ENCODE measurements around the gene NEGR1. TPM values are rescaled to one million over a fixed set of nuclear protein-coding genes. Genes with fewer than 3 reads are reported as not detected.
A peak's percentile ranks its signal among the peaks of the same experiment; 100 is the strongest.

NEGR1 gene
- total RNA-seq, 1 experiment from 2014 or later = 2.1 TPM

GRCh38 chr1:71393301-71393700, 889.0 kb downstream of the NEGR1 start:
- no peaks in the 10 kb centered on the region for H3K36me3 ChIP-seq (replicated peaks; ENCODE audit: control insufficient read depth, insufficient read depth, low read length)
- no peak overlapping the region for H3K4me3 ChIP-seq (ENCODE audit: insufficient read depth, low read depth, low read length)
- H3K27me3 ChIP-seq (ENCODE audit: control insufficient read depth, insufficient read depth, low read length) = peaks cover 11% of the 10 kb centered on the region; the same call in 1 of the 2 replicates
- DNase-seq = no peak

GRCh38 chr1:71390518-71390917, 891.8 kb downstream of the NEGR1 start:
- DNase-seq = no peak
- Histone ChIP-seq H3K36me3 (replicated peaks; ENCODE audit: control insufficient read depth, insufficient read depth, low read length) (no peaks in the 10 kb centered on the region), H3K27me3 (ENCODE audit: control insufficient read depth, insufficient read depth, low read length) (peaks cover 11% of the 10 kb centered on the region; the same call in 1 of the 2 replicates)

GRCh38 chr1:71377886-71378285, 904.5 kb downstream of the NEGR1 start:
- no peak for DNase-seq
- H3K27me3 ChIP-seq (ENCODE audit: control insufficient read depth, insufficient read depth, low read length) = no peaks in the 10 kb centered on the region
- H3K36me3 ChIP-seq (replicated peaks; ENCODE audit: control insufficient read depth, insufficient read depth, low read length) = no peaks in the 10 kb centered on the region
- no peak overlapping the region for H3K4me3 ChIP-seq (ENCODE audit: insufficient read depth, low read depth, low read length)

More at GRCh38 chr1:71390518-71390917, 891.8 kb downstream of the NEGR1 start:
- H3K4me3 ChIP-seq (ENCODE audit: insufficient read depth, low read depth, low read length) = no peak overlapping the region

- no peak for DNase-seq
- no peak overlapping the region for H3K4me3 ChIP-seq (ENCODE audit: insufficient read depth, low read depth, low read length)
- no peaks in the 10 kb centered on the region for H3K36me3 ChIP-seq (replicated peaks; ENCODE audit: control insufficient read depth, insufficient read depth, low read length)
- H3K27me3 ChIP-seq (ENCODE audit: control insufficient read depth, insufficient read depth, low read length) = no peaks in the 10 kb centered on the region
Observed at GRCh38 chr1:71372496-71372895, 909.8 kb downstream of the NEGR1 start.

- no peak overlapping the region for H3K4me3 ChIP-seq (ENCODE audit: insufficient read depth, low read depth, low read length)
- no peaks in the 10 kb centered on the region for H3K27me3 ChIP-seq (ENCODE audit: control insufficient read depth, insufficient read depth, low read length)
- no peak for DNase-seq
- H3K36me3 ChIP-seq (replicated peaks; ENCODE audit: control insufficient read depth, insufficient read depth, low read length) = no peaks in the 10 kb centered on the region
Observed at GRCh38 chr1:71371581-71371980, 910.8 kb downstream of the NEGR1 start.

GRCh38 chr1:71364236-71364635, 918.1 kb downstream of the NEGR1 start:
- no peaks in the 10 kb centered on the region for H3K36me3 ChIP-seq (replicated peaks; ENCODE audit: control insufficient read depth, insufficient read depth, low read length)
- no peak for DNase-seq
- no peaks in the 10 kb centered on the region for H3K27me3 ChIP-seq (ENCODE audit: control insufficient read depth, insufficient read depth, low read length)
- no peak overlapping the region for H3K4me3 ChIP-seq (ENCODE audit: insufficient read depth, low read depth, low read length)

- no peaks in the 10 kb centered on the region for H3K36me3 ChIP-seq (replicated peaks; ENCODE audit: control insufficient read depth, insufficient read depth, low read length)
- DNase-seq = no peak
- no peaks in the 10 kb centered on the region for H3K27me3 ChIP-seq (ENCODE audit: control insufficient read depth, insufficient read depth, low read length)
- H3K4me3 ChIP-seq (ENCODE audit: insufficient read depth, low read depth, low read length) = no peak overlapping the region
Observed at GRCh38 chr1:71362691-71363090, 919.6 kb downstream of the NEGR1 start.

GRCh38 chr1:71362076-71362475, 920.3 kb downstream of the NEGR1 start:
- Histone ChIP-seq H3K4me3 (ENCODE audit: insufficient read depth, low read depth, low read length) (no peak overlapping the region), H3K27me3 (ENCODE audit: control insufficient read depth, insufficient read depth, low read length) (no peaks in the 10 kb centered on the region), H3K36me3 (replicated peaks; ENCODE audit: control insufficient read depth, insufficient read depth, low read length) (no peaks in the 10 kb centered on the region)
- DNase-seq = no peak

GRCh38 chr1:71357708-71358107, 924.6 kb downstream of the NEGR1 start:
- Histone ChIP-seq H3K4me3 (ENCODE audit: insufficient read depth, low read depth, low read length) (no peak overlapping the region), H3K36me3 (replicated peaks; ENCODE audit: control insufficient read depth, insufficient read depth, low read length) (no peaks in the 10 kb centered on the region), H3K27me3 (ENCODE audit: control insufficient read depth, insufficient read depth, low read length) (no peaks in the 10 kb centered on the region)
- peak; percentile 18 for DNase-seq

GRCh38 chr1:71351438-71351837, 930.9 kb downstream of the NEGR1 start:
- no peak overlapping the region for H3K4me3 ChIP-seq (ENCODE audit: insufficient read depth, low read depth, low read length)
- H3K27me3 ChIP-seq (ENCODE audit: control insufficient read depth, insufficient read depth, low read length) = no peaks in the 10 kb centered on the region
- no peaks in the 10 kb centered on the region for H3K36me3 ChIP-seq (replicated peaks; ENCODE audit: control insufficient read depth, insufficient read depth, low read length)
- no peak for DNase-seq

GRCh38 chr1:71350805-71351204, 931.5 kb downstream of the NEGR1 start:
- DNase-seq = no peak
- Histone ChIP-seq H3K4me3 (ENCODE audit: insufficient read depth, low read depth, low read length) (no peak overlapping the region), H3K27me3 (ENCODE audit: control insufficient read depth, insufficient read depth, low read length) (no peaks in the 10 kb centered on the region), H3K36me3 (replicated peaks; ENCODE audit: control insufficient read depth, insufficient read depth, low read length) (no peaks in the 10 kb centered on the region)

GRCh38 chr1:71350330-71350729, 932.0 kb downstream of the NEGR1 start:
- H3K36me3 ChIP-seq (replicated peaks; ENCODE audit: control insufficient read depth, insufficient read depth, low read length) = no peaks in the 10 kb centered on the region
- DNase-seq = no peak
- no peaks in the 10 kb centered on the region for H3K27me3 ChIP-seq (ENCODE audit: control insufficient read depth, insufficient read depth, low read length)
- no peak overlapping the region for H3K4me3 ChIP-seq (ENCODE audit: insufficient read depth, low read depth, low read length)
